Purkinje cell (primary cell): ENCODE results near the gene IFNA14. TPM values are rescaled to one million over a fixed set of nuclear protein-coding genes. Genes with fewer than 3 reads are reported as not detected.

Experiments used
- polyA plus RNA-seq: library from polyadenylated mRNA; unstranded; fragments of >200 nt; fragmentation: Nextera tagmentation; gene quantifications from 2 replicates; pipeline ENCODE4 v1.2.1, GENCODE V29; 2014

IFNA14 gene
- not detected in 2 replicates for polyA plus RNA-seq

DNA sequence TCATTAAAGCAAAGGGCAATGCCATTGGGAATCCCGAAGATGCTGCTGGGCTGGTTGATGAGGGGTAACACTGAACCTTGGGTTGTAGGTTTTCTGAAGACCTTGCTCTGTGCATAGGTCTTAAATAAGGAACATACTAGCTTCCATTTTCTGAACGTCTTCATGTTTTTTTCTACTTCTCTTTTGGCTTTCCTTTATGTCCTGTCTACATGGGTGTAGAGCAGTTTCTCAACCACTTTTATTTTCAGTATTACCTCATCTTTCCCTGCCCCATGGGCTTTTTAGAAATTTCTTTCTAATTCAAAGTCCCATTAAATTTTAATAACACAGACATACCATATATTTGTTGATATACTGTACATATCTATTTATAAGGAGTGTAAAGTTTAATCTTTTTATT is at the start of gene IFNA14:
Gene IFNA14, minus strand, starts transcription at position 95 of the 400 bp plus-strand sequence. Its CDS starts 70 bp downstream, at position 25.

DNA sequence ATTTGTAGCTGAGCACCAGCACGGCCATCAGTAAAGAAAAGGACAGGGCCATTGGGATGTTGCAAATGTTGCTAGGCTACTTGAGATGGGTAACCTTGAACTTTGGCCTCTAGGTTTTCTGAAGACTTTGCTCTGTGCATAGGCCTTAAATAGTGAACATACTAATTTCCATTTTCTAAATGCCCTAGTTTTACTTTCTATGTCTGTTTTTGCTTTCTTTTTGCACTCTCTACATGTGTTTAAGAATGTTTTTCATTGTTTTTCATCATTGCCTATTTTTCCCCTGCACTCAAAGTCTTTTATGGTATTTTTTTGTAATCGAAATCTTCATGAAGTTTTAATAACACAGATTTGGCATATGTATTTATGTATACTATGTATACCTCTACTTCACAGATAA is 11.7 kb downstream of the IFNA14 start, which contains the start of gene IFNA17:
Gene IFNA17, minus strand, starts transcription at position 101 of the 400 bp plus-strand sequence. Its CDS starts 49 bp downstream, at position 52.

DNA sequence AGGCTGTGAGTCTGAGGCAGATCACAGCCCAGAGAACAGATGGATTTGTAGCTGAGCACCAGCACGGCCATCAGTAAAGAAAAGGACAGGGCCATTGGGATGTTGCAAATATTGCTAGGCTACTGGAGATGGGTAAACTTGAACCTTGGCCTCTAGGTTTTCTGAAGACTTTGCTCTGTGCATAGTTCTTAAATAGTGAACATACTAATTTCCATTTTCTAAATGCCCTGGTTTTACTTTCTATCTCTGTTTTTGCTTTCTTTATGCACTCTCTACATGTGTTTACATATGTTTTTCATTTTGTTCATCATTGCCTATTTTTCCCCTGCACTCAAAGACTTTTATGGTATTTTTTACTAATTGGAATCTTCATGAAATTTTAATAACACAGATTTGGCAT is 22.6 kb downstream of the IFNA14 start, which contains the start of gene IFNA16:
Gene IFNA16, minus strand, starts transcription at position 101 of the 400 bp plus-strand sequence. Its CDS starts 6 bp downstream, at position 95.

DNA sequence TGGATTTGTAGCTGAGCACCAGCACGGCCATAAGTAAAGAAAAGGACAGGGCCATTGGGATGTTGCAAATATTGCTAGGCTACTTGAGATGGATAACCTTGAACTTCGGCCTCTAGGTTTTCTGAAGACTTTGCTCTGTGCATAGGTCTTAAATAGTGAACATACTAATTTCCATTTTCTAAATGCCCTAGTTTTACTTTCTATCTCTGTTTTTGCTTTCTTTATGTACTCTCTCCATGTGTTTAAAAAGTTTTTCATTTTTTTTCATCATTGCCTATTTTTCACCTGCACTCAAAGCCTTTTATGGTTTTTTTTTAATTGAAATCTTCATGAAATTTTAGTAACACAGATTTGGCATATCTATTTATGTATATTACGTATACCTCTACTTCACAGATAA is 32.8 kb downstream of the IFNA14 start, which contains the start of gene IFNA10:
Gene IFNA10, minus strand, starts transcription at position 101 of the 400 bp plus-strand sequence. Its CDS starts 46 bp downstream, at position 55.

DNA sequence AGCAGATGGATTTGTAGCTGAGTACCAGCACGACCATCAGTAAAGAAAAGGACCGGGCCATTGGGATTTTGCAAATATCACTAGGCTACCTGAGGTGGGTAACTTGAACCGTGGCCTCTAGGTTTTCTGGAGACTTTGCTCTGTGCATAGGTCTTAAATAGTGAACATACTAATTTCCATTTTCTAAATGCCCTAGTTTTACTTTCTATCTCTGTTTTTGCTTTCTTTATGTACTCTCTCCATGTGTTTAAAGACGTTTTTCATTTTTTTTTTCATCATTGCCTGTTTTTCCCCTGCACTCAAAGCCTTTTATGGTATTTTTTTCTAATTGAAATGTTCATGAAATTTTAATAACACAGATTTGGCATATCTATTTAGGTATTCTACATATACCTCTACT is 37.7 kb downstream of the IFNA14 start, which contains the start of gene IFNA7:
Gene IFNA7, minus strand, starts transcription at position 101 of the 400 bp plus-strand sequence. Its CDS starts 40 bp downstream, at position 61.

Other genes with a start within 250 kb of the IFNA14 start
- gene HACD4, start 208.4 kb downstream of the IFNA14 start, polyA plus RNA-seq: 0.16 and 0.38 TPM in 2 replicates
- gene IFNB1, start 162.1 kb downstream of the IFNA14 start, polyA plus RNA-seq: not detected in 2 replicates
- gene IFNW1, start 98.2 kb downstream of the IFNA14 start, polyA plus RNA-seq: 0.54 TPM in 1 of 2 replicates, not detected in the other
- gene IFNA21, start 73.3 kb downstream of the IFNA14 start, polyA plus RNA-seq: not detected in 2 replicates
- gene IFNA4, start 52.4 kb downstream of the IFNA14 start, polyA plus RNA-seq: not detected in 2 replicates
- not detected in 2 replicates for gene IFNA7, start 37.8 kb downstream of the IFNA14 start, polyA plus RNA-seq
- not detected in 2 replicates for gene IFNA10, start 32.9 kb downstream of the IFNA14 start, polyA plus RNA-seq
- gene IFNA16, start 22.7 kb downstream of the IFNA14 start, polyA plus RNA-seq: not detected in 2 replicates
- not detected in 2 replicates for gene IFNA17, start 11.8 kb downstream of the IFNA14 start, polyA plus RNA-seq
- not detected in 2 replicates for gene IFNA5, start 65.3 kb upstream of the IFNA14 start, polyA plus RNA-seq
- 14.5 and 18.2 TPM in 2 replicates for gene KLHL9, start 95.4 kb upstream of the IFNA14 start, polyA plus RNA-seq
- gene IFNA6, start 110.9 kb upstream of the IFNA14 start, polyA plus RNA-seq: not detected in 2 replicates
- not detected in 2 replicates for gene IFNA13, start 128.1 kb upstream of the IFNA14 start, polyA plus RNA-seq
- 0.22 TPM in 1 of 2 replicates, not detected in the other for gene IFNA2, start 145.4 kb upstream of the IFNA14 start, polyA plus RNA-seq
- gene IFNA8, start 169.1 kb upstream of the IFNA14 start, polyA plus RNA-seq: not detected in 2 replicates
- not detected in 2 replicates for gene IFNA1, start 200.4 kb upstream of the IFNA14 start, polyA plus RNA-seq
- gene IFNE, start 242.3 kb upstream of the IFNA14 start, polyA plus RNA-seq: not detected in 2 replicates